NB4 (cell line): Measurements from ENCODE around the gene KIRREL3.

ENCODE experiments used
- DNase-seq: peaks from one replicate; pipeline ENCODE4 v3.0.0; 2010; ENCODE audit warnings: low read depth
- H3K4me3 ChIP-seq: one replicate; pipeline ENCODE4 v1.5.1; 2011; ENCODE audit warnings: mild to moderate bottlenecking, low read depth, low read length, moderate library complexity
- CTCF ChIP-seq: IDR thresholded peaks from one replicate; pipeline ENCODE4 v1.5.1; 2012; ENCODE audit warnings: low read depth, low read length
- MAX ChIP-seq: IDR thresholded peaks from 2 replicates; pipeline ENCODE4 v1.6.1; 2011; ENCODE audit warnings: low read depth, low read length
- MYC ChIP-seq: IDR thresholded peaks from 2 replicates; pipeline ENCODE4 v1.6.1; 2011; ENCODE audit warnings: low read depth, low read length
- POLR2A ChIP-seq: IDR thresholded peaks from 2 replicates; pipeline ENCODE4 v1.6.1; 2011; ENCODE audit warnings: mild to moderate bottlenecking; ENCODE audit not compliant: insufficient read length; ENCODE audit errors: extremely low read depth

Gene KIRREL3

GRCh38 chr11:126588630-126589491 is 411.7 kb downstream of the KIRREL3 start:
- TF ChIP-seq MAX (no peak), MYC (no peak), POLR2A (no peak), CTCF (no peak)
- no peak for DNase-seq
- H3K4me3 ChIP-seq = no peak overlapping the region

DNA sequence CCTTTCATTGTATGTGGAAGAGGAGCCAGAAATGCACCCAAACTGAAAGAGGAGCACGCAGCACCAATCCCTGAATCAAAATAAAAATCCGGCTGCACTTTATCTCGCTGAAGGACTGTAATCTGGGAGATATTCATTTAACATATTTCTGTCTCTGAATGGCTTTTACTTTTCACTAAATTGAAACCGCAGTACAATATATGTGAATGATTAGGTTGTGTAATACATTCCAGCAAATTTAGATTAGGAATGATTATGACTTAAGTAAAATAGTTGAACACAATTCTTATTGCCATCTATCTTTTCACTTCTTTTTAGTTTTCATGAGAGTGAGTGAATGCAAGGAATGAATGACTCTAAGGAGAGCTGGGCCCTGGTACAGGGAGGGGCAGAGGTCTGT is 413.0 kb downstream of the KIRREL3 start:
- TF ChIP-seq CTCF = no peak
- no peak for TF ChIP-seq MAX
- TF ChIP-seq MYC = no peak
- no peak for TF ChIP-seq POLR2A
- H3K4me3 ChIP-seq = no peak overlapping the region
- DNase-seq = no peak

DNA sequence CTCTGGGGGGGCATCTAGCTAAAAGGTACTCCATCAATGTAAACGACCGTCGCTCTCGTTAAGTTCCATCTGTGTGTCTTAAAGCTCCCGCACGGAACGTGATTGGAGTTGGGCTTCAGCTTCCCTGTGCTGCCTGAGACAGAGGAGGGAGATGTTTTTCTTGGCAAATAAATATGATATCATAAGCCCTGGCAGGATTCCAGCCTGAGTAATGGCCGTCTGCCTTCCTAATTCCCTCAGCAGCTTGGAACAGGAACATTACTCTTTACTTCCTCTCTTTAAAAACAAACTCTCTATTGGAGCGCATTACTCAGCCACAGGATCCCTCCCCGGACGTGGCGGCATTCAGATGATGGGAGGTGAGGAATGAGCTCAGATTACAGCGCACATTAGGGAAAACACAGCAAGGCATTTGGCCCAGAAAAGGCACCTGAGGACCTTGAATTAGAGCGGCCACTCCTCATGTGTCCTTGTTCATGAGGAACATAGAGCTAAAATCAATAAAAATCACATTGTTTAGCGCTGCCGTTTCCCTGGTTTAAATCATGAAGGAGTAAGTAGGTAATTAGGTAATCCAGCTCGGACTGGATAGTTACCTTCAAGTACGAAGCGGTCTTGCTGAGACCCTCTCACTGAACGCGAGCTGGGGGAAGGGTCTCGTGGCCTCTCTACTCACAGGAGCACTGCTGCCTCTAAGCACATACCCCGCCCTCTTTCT is 414.6 kb downstream of the KIRREL3 start:
- DNase-seq = no peak
- H3K4me3 ChIP-seq = no peak overlapping the region
- TF ChIP-seq MAX (no peak), POLR2A (no peak), CTCF (no peak), MYC (no peak)

DNA sequence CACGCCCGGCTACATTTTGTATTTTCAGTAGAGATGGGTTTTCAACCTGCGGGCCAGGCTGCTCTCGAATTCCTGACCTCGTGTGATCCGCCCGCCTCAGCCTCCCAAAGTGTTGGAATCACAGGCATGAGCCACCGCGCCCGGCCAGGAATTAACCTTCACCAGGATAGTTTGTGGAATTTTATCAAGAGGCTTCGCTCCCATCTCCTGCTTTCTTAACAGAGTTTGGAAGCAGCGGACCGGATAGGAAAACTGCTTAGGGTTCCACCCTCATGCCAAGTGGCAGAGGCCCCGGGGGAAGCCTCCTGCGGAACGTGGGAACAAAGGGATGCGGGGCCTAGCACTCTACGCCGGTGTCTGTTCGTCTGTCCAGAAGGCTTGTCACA is 415.2 kb downstream of the KIRREL3 start:
- H3K4me3 ChIP-seq = no peak overlapping the region
- TF ChIP-seq POLR2A (no peak), MAX (no peak), MYC (no peak), CTCF (no peak)
- no peak for DNase-seq

GRCh38 chr11:126583594-126584427 is 416.8 kb downstream of the KIRREL3 start:
- no peak for DNase-seq
- H3K4me3 ChIP-seq = no peak overlapping the region
- TF ChIP-seq POLR2A (no peak), MAX (no peak), MYC (no peak), CTCF (no peak)
